ENCODE data around the gene PTGFR.

The PTGFR gene

DNA sequence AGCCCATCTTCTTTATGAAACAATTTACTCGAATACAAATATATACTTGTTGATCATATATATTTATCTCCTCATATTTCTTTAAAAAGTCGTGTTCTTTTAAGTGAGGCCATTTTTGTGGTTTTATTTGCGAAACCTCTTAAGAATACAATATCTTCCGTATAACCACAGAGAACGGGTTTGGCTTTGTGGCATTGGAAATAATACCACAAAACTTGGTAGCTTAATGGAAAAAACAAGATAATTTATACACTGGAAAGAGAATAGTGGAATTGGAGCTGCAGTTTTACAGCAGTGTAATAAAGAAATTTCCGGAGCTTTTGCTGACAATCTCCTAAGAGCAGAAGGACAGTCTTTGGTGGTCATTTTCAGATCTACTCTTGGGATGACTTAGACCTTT lies 29.4 kb downstream of the PTGFR start:
- H3K4me1 Mint-ChIP-seq = no peaks in the 10 kb centered on the region
- no peak for DNase-seq

DNA sequence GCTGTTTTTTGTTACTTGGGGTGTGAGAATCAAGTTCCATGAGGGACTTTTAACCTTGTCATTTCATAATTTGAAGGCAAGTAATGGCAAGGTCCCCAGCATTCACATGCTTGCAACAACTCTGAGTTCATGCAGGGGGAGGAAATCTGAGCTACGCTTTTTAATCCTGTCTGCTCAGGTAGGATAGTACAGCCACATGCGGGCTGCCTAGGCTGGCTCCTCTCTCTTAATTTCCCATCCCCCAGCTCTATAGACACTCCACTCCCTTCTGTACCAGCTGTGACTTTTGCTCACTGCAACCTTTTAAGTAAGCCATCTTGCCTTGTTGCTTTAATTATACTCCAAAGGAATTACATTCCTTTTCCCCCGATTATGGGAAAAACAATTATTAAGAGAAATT lies 30.1 kb downstream of the PTGFR start:
- TF ChIP-seq, protein P1, sequence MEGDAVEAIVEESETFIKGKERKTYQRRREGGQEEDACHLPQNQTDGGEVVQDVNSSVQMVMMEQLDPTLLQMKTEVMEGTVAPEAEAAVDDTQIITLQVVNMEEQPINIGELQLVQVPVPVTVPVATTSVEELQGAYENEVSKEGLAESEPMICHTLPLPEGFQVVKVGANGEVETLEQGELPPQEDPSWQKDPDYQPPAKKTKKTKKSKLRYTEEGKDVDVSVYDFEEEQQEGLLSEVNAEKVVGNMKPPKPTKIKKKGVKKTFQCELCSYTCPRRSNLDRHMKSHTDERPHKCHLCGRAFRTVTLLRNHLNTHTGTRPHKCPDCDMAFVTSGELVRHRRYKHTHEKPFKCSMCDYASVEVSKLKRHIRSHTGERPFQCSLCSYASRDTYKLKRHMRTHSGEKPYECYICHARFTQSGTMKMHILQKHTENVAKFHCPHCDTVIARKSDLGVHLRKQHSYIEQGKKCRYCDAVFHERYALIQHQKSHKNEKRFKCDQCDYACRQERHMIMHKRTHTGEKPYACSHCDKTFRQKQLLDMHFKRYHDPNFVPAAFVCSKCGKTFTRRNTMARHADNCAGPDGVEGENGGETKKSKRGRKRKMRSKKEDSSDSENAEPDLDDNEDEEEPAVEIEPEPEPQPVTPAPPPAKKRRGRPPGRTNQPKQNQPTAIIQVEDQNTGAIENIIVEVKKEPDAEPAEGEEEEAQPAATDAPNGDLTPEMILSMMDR (IDR thresholded peaks at IDR 0.05) = no peak
- Mint-ChIP-seq H3K4me1 (no peaks in the 10 kb centered on the region), H3K27ac (no peak overlapping the region), H3K9me3 (no peaks in the 10 kb centered on the region), H3K4me3 (no peak overlapping the region), H3K36me3 (ENCODE audit: low read depth) (no peaks in the 10 kb centered on the region), H3K27me3 (ENCODE audit: low read depth, poor library complexity) (peaks cover 4% of the 10 kb centered on the region)
- DNase-seq = no peak

More for the DNA sequence above, 29.4 kb downstream of the PTGFR start:
- Mint-ChIP-seq H3K27ac (no peak overlapping the region), H3K27me3 (ENCODE audit: low read depth, poor library complexity) (peaks cover 4% of the 10 kb centered on the region), H3K9me3 (no peaks in the 10 kb centered on the region), H3K36me3 (ENCODE audit: low read depth) (no peaks in the 10 kb centered on the region), H3K4me3 (no peak overlapping the region)
- TF ChIP-seq, protein P1 (IDR thresholded peaks at IDR 0.05) = no peak

DNA sequence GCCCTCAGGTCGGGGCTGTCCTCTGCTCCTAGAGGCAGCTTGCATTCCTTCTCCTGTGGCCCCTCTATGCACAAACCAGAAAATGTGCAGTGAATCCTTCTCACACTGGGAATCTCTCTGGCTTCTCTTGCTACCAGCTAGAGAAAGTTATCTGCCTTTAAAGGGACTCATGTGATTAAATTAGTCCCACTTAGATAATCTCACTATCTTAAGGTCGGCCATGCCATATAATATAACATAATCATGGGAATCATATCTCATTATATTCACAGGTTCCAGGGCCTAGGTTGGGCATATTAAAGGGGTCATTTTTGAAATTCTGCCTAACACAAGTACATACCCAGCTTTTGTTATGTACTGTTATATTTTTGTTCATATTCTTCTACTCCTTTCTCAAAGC lies 31.4 kb downstream of the PTGFR start:
- Mint-ChIP-seq H3K27me3 (ENCODE audit: low read depth, poor library complexity) (peaks cover 4% of the 10 kb centered on the region), H3K27ac (no peak overlapping the region), H3K4me3 (no peak overlapping the region), H3K36me3 (ENCODE audit: low read depth) (no peaks in the 10 kb centered on the region), H3K4me1 (no peaks in the 10 kb centered on the region), H3K9me3 (no peaks in the 10 kb centered on the region)
- no peak for DNase-seq
- TF ChIP-seq, protein P1 (IDR thresholded peaks at IDR 0.05) = no peak

DNA sequence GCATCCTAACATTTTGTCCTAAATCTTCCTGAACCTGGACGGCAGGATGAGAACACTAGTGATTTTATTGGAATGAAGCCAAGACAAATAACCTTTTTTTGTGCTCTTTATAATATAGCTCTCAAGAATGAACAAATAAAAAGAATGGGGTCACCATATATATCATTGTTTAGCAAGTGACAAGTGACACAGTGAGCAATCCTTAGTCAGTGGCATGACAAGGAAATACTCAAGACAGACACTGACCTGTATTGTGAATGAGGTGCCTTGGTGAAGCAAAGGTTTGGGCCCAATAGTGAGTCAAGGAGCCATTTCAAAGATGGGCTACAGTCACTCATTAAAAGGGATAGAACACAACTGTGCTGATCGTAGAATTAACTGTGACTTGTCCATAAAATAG lies 35.7 kb downstream of the PTGFR start:
- Mint-ChIP-seq H3K27me3 (ENCODE audit: low read depth, poor library complexity) (peaks cover 12% of the 10 kb centered on the region), H3K4me1 (no peaks in the 10 kb centered on the region), H3K36me3 (ENCODE audit: low read depth) (no peaks in the 10 kb centered on the region), H3K27ac (no peak overlapping the region), H3K4me3 (no peak overlapping the region), H3K9me3 (no peaks in the 10 kb centered on the region)
- DNase-seq = no peak
- TF ChIP-seq, protein P1 (IDR thresholded peaks at IDR 0.05) = no peak

DNA sequence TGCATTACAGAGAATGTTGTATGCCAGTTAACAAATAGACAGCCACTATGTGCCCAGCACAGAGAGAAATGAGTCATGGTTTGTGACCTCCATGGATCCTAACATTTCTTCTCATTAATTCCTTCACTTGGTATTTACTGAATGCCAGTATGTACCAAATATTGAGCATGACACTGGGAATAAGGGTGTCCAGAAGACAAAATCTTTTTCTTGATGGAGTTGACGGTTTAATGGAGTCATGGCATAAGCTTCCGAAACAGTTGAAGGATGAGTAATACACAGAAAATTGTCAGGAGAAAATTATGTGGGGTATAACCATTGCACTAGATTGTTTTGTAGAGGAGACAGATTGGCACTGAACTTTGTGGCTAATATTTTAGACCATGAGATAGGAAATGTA lies 36.9 kb downstream of the PTGFR start:
- Mint-ChIP-seq H3K9me3 (no peaks in the 10 kb centered on the region), H3K27me3 (ENCODE audit: low read depth, poor library complexity) (peaks cover 12% of the 10 kb centered on the region), H3K27ac (no peak overlapping the region)

DNA sequence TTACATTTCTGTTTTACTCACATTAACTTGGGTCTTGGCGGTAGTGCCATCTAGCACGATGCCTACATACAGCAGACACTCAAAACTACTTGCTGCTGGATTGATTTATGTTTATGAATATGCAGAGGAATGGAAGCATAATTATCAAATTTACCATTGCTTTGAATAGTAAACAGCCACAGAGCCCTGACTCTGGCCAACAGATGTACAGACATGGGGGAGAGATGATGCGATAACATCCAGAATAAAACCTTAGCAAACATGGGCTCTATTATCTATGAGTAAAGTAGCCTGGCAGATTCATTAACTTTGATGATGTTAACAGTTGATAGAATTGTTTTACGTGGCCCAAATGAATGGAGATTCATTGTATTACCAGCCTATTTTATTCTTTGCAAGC lies 42.8 kb downstream of the PTGFR start:
- no peak overlapping the region for H3K4me3 Mint-ChIP-seq
- TF ChIP-seq, protein P1 (IDR thresholded peaks at IDR 0.05) = no peak
- peaks cover 14% of the 10 kb centered on the region for H3K27me3 Mint-ChIP-seq (ENCODE audit: low read depth, poor library complexity)
- H3K9me3 Mint-ChIP-seq = no peaks in the 10 kb centered on the region
- no peaks in the 10 kb centered on the region for H3K4me1 Mint-ChIP-seq
- H3K27ac Mint-ChIP-seq = no peak overlapping the region
- no peaks in the 10 kb centered on the region for H3K36me3 Mint-ChIP-seq (ENCODE audit: low read depth)
- DNase-seq = no peak

More for the DNA sequence above, 36.9 kb downstream of the PTGFR start:
- Mint-ChIP-seq H3K4me3 (no peak overlapping the region), H3K4me1 (no peaks in the 10 kb centered on the region), H3K36me3 (ENCODE audit: low read depth) (no peaks in the 10 kb centered on the region)
- TF ChIP-seq, protein P1 (IDR thresholded peaks at IDR 0.05) = no peak
- DNase-seq = no peak

Measured in nephron progenitor cell (in vitro differentiated cells).